Measurements from ENCODE around the gene PRRT1B.

PRRT1B gene

DNA sequence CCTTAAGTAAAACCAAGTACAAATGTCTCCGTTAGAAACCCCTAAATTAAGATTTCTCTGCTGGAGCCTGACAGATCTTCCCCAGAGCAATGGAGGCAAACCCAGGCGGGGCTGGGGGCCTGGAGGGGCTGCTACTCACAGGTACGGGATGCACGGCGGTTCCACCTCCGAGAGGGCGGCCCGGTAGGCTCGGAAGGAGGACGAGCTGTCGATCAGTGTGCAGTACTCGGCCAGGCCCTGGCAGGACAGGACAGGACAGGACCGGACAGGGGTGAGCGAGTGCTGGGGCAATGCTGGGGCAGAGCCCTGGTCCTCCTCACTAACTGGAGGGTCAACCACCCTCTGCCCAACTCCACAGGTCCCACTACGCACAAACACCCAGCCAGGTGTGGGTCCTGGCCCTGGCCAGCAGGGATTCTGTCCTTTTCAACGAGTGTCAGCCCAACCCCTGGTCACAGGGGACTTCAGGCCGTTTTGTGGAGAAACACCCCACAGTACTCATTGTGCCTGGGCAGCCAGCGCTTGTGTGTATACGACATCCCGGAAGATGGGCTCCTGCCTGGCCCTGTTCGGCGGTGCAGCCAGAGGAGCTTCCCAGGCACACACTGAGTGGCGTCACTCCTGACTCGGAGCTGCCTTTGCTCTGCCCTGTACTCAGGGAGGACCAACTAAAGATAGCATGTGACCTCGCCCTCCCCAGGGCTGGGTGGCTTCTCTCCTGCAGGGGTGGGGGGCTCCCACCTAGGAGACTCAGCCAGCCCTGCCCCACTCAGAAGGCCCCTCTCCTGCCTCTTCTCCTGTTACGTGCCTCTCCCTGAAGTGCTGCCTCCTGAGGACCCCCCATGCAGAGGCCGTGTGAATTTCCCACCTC is 37.4 kb downstream of the PRRT1B start:
- DNase-seq: no peak

DNA sequence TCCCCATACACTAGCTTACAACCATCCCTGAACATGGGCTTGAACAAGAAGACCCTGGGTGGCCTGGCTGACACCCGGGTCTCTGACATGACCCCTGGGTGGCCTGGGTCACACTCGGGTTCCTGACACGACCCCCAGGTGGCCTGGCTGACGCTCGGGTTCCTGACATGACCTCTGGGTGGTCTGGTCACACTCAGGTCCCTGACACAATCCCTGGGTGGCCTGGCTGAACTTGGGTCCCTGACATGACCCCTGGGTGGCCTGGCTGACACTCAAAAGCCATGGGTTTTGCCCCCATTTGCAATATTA is 38.0 kb downstream of the PRRT1B start:
- no peak for DNase-seq

DNA sequence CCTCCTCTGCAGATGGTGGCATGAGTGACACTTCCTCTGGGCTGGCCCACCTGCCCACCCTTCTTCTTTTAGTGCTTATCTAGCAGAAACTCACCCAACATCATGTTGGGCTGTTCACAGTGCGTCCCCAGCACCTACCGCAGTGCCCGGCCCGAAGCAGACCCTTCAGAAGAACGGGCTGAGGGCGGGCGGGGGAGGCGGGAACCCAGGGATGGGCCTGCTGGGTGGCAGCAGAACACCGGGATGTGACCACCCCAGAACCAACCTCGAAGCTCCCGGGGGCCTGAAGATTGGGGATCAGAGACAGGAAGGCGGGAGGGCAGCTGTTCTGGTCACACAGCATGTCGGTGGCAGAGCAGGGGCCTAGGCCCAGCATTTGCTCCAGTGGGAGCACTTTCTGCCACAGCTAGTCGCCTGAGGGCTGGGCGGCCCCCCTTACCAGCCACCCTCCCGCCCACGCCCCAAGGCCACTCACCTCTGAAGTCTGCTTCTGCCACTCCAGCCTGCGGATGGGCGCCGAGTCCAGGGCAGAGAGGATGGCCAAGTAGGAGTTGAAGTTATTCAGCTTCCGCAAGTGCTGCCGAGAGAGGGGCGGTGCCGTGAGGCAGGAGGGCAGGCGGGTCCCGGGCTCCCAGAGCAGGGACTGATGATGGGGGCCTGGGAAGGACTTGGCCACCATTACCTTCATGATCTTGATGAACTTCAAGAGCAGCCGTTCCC is 38.7 kb downstream of the PRRT1B start:
- no peak for DNase-seq

DNA sequence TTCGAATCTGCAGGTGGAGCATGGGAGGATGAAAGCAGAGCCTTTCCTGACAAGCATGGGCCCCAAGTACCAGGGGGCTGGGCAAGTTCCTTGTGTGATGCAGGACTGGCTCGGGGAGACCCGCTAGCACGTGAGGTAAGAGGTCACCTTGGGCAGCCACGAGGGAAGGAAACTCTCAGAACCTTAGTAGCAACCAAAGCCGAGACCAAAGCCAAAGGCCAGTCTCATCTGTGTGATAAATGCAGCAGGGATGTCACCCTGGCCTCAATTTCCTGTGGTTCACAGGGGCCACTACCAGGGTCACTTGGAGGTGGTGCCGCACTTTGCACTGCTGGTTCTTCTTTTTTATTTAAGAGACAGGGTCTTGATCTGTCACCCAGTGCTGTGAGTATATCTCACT is 39.5 kb downstream of the PRRT1B start:
- peak; percentile 18 for DNase-seq

DNA sequence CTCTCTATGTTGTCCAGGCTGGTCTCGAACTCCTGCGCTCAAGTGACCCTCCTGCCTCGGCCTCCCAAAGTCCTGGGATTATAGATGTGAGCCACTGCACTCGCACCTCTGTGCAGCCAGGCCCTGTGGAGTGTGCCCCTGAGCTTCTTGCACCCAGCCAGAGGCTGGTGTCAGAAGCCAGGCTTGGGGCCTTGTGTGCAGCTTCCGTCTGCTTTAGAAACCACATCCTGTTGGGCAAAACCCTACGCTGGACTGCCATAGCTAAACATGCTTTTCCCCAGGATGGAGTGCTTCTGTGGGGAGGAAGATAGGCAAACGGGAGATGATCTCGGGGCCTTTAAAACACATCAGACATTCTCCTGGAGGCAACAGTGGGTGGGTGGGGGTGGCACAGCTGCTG is 40.1 kb downstream of the PRRT1B start:
- peak; percentile 67 for DNase-seq

DNA sequence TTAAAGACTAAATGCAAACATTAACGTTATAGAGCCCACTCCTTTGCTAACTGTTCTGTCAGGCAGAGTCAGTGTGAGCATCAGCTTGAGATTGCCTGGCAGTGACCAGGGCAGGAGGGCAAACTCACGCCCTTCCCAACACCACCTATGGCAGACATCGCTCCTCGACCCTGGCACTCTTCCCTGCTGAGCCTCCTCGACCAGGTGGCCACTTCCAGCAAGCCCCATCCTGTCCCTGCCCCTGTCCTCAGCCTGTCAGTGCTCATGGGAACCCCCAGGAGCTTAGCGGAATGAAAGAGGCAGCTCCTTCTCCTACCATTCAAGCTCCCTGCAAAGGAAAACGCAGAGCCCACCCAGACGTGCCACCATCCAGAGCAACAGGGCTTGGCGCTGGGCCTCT is 42.0 kb downstream of the PRRT1B start:
- no peak for DNase-seq

DNA sequence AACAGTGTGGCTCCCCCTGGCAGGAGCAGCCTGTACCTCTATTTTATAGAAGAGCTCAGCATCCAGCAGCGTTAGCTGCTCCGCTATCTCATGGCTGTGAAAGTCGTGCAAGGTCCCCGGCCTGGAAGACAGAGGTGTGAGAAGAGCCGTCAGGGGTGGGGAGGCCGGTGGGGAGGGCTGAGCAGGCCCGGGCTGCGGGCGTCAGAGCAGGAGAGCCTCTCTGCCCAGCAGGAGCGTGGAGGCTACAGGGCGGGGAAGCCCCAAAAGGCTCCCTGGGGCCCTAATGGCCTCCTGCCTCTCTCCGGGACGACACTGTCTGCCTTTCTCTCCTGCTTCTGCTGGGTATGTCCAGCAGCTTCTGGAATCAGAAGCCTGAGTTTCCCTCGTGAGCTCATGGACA is 42.6 kb downstream of the PRRT1B start:
- no peak for DNase-seq

DNA sequence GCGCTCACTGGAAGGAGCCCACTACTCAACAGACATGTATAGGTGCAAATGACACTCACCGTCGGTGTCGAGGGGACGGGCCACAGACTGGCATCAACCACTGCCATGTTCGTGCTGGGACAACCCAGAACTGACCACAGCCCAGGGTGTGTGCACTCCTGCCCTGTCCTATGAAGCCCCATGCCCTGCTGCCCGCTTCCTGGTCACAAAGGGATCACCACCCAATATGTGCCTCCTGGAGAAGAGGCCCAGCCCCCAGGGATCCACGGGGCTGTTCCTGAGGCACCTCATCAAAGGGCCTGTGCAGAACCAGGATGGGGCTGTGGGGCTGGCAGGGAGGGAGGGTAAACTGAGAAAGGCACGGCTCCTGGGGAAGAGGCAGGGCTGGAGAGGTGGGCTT is 43.1 kb downstream of the PRRT1B start:
- no peak for DNase-seq

DNA sequence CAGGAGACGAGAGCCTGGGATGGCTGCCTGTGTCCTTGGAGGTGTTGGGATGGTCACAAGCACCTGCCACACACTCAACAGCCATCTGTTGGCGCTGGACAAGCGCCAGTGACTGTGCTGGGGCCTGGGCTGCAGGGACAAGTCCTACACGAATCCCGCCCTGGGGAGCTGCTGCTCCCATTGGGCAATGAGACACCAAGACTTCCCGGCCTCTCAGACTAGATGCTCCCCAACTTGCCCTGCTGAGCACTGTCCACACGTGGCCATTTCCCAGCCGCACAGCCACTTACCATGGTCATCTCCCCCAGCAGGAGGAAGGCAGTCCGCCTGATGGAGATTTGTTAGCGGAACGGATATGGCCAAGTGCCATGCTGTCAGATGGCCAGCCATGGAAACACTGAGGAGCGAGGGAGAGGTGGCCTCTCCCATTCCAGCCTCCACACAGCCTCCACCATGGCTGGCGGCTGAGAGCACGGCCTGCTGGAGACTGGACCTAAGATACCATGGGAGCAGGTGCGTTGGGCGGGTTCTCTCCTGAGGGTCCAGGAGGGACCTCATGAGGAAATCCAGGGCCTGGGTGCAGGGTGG is 43.9 kb downstream of the PRRT1B start:
- no peak for DNase-seq

DNA sequence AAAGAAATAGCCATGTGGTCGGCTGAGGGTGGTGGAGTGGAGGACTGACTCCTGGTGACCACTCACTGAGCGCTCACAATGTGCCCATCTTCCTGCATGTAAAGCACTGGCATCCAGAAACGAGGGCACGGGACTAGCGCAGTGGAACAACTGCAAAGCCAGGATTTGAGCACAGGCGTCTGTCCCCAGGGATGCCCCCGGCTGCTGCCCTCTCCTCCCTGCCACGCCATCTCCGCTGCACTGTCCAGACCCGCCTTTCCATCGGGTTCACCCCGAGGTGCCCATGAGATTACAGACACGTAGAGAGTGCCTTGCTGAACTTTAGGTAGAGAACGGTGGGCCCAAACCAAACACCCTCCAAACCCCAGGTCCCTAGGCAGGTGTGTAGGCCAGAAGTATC is 44.7 kb downstream of the PRRT1B start:
- DNase-seq: no peak

DNA sequence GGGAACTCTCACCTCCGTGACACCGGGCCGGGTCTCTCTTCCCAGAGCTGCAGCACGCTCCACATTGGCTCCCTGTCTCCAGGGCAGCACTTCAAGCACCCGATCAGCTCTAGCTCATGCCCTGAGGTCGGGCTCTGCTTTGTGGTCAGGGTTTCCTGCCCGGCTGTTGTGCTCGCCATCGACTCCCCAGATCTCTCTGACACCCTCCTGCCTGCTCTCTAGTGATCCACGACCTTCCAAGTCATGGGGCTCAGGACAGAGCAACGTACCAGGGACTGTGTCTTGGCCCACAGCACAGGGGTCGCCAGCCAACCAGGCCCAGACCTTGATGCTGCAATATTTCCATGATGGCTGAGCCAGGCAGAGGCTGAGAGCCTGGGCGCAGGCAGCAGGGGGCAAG is 45.1 kb downstream of the PRRT1B start:
- DNase-seq: peak; percentile 25

DNA sequence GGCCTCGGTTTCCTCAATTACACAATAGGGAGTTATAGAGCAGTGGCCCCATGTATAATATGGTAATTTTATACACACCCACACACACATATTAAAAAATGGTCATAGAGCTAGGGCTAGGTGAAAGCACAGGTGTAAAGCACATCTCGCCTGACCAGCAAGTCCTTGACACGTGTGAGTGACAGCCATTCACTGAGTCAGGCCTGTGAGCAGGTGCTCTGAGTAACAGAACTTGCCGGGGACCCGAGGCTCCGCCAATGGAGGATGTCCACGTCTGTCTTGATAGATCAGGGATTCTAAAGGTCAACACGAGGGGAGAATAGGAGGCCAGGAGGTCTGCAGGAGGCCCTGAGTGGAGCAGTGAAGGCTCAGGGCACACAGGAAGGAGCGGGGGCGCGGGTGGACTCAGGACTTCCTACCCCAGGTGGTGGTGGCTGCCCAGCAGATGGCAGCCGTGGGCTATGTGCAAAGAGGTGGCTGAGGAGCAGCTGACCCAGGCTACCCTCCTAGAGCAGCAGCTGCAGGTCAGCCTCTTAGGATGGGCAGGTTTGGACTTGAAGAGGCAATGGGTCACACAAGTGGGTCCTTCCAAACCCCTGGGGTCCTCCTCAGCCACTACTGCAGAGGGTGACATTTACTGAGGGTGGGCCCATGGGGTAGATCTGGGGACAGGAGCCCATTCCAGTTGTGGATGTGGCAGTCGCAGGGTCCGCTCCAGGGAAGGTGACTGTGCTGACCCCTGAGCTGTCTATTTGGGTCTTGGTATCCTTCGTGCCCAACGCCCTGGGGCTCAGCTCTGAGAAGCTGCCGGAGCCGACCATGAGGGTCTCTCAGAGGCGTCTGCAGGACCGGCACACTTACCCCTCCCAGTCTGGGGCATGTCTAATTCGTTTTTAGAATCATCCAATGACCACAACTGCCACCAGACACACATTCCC is 45.9 kb downstream of the PRRT1B start:
- peak; percentile 79 for DNase-seq

DNA sequence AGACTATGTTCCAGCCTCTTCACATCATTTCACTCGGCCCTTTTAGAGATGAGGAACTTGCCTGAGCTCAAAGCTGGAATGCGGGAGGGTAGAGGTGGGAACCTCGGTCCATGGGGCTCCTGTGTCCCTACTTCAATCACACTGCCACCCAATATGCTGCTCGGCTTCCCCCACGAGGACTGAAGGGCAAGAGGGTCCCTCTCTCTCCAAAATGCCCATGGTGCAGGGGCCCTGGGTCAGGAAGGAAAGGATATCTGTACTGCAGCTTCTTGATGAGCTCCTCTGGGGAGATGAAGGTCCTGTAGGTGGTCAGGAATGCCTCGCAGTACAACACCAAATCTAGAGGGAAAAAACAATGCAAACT is 46.5 kb downstream of the PRRT1B start:
- DNase-seq: no peak

DNA sequence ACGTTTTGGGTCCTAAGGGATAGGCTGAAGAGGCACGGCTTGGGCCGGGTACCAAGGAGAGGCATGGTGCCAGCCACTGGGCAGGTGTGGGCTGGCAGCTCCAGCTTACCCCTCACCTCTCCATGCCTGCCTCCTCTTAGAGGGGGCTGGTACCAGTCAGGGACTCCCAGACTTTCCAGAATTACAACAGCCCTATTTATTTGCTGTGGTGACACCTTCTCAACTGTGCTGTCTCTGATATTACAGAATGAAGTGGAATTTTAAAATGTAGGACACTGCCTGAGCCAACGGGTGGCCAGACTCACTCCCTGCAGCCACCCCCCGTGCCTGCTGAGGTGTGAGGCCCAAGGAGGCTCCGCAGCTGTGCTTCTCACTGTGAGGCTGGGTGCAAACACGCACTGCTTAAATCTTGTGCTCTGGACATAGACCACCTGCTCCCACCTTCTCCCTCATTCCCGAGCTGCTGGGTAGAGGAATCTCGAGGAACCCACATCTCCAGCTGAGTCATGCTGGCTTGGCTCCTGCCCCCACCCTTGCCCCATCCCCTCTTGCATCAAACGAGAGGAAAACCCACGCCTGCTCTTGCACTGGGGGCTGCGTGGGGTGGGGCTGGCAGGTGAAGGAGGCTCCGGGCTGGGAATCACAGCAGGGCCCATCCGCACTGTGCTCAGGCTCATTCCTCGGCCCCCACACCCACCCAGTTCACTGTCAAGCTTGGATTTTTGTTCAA is 47.9 kb downstream of the PRRT1B start:
- DNase-seq: no peak

DNA sequence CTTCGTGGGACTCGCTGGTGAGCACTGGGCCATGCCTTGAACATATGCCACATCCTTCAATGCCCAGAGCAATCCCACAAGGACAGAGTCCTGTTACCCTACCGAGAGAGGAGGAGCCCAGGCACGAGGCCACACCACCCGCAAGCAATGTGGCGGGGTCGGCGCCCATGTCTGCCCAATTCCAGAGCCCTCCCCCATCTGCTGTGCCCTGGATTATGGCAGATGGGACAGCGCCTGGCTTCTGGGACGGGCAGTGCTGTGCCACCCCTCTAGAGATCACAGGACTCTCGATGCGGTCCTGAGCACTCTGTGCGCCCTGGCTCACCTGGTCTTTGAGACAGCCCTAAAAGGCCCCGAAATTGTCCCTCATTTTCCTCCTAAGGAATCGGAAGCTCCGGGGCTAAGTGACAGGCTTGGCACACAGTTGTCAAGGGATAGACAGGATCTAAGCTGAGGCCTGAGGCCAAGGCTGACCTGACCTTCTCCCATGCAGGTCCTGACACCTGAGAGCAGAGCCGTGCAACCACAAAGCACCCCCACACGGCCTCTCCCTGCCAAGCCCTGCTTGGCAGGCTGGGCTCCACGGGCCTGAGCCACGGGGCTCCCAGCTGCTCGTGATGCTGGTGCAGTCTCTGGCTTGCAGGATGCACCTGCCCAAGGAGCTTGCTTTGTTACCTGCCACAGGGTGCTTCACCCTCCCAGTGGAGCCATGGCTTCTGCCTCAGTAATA is 48.8 kb downstream of the PRRT1B start:
- DNase-seq: no peak

DNA sequence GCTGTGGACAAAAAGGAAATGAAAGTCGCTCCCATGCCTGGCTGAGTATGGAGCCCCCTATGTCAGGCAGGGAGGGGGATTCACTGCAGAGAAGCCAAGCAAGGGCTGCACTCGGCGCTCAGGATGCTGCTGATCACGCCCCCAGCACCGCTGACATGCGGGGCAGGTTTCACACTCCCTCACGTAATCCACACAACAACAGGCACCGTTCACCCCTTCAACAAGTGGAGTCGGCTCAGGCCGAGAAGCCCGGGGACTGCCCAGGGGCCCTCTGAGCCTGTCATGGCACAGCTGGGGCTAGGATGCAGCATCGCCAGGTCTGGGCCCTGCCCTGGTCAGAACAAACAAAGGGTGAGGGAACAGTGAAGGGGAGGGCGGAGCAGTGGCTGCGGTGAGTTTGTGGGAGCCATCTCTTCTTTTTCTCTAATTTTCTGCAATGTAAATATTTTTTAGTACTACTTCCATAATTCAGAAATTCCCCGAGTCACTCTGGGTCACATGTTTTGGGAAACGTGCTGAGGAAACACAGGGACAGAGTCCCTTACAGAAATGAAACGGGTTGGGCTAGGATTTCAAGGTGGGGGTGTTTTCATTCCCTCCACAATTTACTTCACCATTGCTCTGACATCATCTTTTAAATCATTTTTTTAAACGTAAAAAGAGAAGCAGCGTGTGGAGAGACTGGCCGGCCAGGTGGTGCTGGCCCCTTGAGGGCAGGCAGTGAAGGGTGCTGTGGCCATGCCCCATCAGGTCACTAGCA is 49.8 kb downstream of the PRRT1B start:
- DNase-seq: no peak

DNA sequence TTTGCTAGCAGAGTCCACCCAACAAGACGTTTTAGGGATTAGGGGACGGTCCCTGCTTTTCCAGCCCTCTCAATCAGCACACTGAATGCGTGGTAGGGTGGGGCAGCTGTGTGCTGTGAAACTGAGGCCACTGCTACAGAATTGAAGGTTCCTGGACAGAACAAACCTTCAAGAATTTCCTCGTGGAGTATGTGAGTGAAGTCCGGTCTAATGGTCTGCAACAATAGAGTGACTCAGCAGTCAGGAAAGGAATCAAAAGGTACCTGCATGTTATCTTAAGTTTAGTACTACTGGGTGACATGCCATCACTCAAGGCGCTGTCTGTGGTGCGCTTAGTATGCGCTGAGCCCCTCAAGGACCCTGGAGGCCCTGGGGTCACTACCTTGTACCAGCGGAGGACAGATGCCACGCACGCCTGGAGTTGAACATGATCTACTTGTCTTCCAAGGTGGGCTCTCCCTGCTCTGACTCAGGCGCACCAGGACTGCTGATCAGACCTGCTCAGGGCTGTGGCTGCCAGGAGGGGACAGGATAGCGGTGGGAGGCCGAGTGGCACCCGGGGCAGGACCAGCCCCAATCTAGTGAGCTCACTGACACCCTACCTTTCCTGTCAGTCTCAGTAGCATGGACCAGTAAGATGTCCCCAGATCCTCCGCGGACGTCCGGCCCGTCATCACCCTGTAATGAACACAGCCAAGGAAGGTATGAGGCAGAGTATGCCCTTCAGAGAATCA is 50.5 kb downstream of the PRRT1B start:
- no peak for DNase-seq

DNA sequence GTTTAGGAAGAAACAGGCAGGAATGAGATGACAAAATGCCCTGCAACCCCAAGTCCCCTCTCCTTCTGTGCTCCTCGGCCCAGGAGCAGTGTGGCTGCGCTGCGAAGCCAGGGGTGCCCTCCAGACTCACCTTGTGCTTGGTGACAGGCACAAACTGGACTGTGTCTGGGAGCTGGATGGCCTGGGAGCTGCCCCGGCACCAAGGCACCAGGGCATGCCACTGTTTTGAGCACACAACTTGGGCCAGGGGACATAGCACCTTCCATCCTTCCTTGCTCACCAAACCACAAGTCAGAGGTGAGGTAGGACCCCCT is 51.1 kb downstream of the PRRT1B start:
- no peak for DNase-seq

DNA sequence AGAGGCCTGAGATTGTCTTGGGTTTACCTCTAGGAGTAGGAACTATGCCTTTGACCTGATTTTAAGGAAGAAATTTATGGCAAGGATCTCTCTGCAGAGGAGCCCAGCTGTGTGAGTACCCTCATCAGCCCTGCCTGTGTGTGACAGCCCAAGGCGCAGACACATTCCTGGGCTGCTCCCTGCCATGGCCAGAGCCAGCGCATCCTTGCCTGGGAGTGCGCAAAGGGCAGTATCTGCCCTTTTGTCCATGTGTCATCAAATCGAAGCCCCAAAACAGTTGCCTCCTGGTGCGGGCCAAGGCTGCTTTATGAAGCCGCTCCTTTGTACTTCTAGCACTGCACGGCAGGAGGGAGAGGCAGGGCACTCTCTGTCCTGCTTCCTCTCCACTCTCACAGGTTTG is 51.9 kb downstream of the PRRT1B start:
- no peak for DNase-seq

DNA sequence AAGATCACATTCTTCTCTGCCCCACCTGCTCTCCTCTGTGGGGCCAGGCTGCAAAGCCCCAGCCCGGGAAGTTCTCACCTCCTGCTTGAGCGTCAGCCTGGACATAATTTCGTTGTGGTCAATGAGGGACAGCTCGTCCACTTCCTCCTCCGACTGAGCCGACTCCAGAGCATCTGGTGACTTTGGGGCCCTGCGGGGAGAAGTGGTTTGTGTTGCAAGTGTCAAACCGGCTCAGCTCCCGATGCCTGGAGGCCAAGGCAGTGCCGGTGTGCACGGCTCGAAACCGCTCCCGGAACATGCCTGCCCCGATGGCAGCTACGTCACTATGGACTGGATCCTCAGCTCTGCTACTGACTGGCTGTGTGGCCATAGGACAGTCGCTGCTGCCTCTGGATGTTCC is 52.8 kb downstream of the PRRT1B start:
- peak; percentile 27 for DNase-seq
